ENCODE data around the gene TRH.
A peak's percentile ranks its signal among the peaks of the same experiment; 100 is the strongest.
"Not testable (repeated sequence)": the region's sequence is repeated elsewhere in the genome, so short reads cannot be mapped to it uniquely, and the experiment has no call there.

The TRH gene

DNA sequence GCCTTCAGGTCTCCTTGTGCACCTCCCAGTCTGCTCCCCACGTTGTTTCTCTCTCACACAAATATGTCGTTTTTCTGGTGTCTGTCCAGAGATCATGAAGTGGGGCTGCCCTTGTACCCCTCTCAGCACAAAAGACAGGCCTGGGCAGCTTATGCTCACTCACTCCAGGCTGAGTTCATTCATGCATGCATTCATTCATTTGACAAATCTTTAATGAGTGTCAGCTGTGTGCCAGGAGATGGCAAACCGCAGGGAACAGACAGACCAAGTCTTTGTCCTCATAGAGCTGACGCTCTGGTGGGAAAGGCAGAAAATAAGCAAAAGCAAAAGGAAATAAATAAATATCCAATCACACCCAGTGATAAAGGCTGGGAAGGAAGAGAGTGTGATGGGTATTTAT is 7.6 kb upstream of the TRH start:
- no peak for DNase-seq

GRCh38 chr3:129967761-129968160 is 6.8 kb upstream of the TRH start:
- DNase-seq: no peak

DNA sequence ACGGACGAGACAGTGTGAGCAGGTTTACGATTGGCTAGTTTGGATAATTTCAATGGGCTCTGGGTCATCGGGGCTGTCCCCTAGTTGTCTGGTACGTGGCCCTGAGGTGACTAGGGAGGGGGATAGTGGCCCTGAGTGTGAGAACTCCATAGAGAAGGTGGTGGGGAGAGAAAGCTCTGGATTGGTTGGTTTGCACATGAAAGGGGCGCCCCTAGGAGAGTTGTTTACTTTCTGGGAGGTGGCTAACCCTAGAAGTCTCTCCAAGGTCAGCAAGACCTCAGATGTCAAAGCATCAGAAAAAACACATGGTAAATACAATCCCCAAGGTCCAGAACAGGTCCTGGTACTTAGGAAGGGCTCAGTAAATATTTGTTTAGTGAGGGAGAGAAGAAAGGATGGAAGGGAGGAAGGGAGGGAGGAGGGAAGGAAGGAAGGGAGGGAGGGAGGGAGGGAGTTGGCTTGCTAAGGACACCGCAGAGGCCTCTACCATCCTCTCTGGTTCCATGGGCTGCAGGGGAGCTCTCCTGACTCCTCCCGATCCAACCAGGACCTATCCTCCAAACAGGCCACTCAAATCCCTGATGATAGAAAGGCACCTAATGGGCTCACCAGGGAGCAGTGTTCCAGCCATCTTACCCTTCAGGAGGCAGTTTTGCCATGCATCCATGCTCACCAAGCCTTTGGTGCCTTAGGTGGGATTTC is 3.0 kb upstream of the TRH start:
- DNase-seq: no peak

DNA sequence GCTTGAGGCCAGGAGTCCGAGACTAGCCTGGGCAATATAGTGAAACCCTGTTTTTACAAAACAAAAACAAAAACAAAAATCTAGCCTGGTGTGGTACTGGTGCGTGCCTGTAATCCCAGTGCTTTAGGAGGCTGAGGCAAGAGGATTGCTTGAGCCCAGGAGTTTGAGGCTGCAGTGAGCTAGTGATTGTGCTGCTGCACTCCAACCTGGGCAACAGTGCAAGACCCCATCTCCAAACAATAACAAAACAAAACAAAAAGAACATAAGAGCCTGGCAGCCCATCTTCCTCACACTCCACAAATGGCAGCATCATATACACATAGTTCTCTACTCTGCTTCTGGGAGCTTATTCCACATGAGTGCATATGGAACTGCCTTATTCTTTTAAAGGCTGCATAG is 2.2 kb upstream of the TRH start:
- DNase-seq: no peak

GRCh38 chr3:129973853-129974563 is 512 bp upstream of the TRH start:
- no peak for DNase-seq

- peak; percentile 44 for DNase-seq
Measured at GRCh38 chr3:129974833-129975704, 549 bp downstream of the TRH start.

- no peak for DNase-seq
Measured at GRCh38 chr3:129975705-129976048, 1.2 kb downstream of the TRH start.

DNA sequence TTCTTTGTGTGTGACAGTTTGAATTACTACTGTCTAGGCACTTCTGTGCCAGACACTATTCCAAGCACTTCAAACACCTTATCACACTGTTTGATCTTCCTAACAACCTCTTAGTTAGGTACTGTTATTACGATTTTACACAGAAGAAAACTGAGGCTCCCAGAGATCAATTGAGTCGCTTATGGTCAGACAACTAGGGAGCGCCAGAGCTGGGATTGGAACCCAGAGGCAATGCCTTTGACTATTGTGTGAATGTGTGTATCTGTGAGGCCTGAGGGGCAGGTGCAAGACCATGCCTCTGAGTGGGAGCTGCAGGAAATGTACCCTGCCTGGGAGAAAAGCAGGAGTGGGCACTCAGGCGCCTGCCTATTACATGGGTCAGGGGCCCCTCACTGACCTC is 1.8 kb downstream of the TRH start:
- no peak for DNase-seq

DNA sequence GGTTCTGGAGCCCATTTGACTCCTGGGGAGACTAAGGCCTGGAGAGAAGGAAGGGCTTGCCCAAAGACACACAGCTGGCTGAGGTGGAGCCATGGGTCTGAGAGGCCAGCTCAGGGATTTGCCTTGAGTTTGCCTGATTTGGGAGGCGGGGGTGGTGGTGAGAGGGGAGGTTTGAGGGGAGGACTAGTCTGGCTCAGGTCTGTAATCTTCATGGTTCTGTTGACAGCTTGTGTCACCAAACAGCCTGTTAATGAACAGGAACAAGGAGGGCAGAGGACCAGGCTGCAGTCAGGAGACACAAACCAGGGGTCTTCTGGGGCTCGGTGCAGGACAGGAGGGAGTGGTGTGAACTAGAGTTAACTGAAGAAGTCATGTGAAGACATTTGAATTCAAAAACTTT is 3.6 kb downstream of the TRH start:
- no peak for DNase-seq

- no peak for DNase-seq
Measured at GRCh38 chr3:129979905-129980304, 5.4 kb downstream of the TRH start.

GRCh38 chr3:129983561-129983960 is 9.0 kb downstream of the TRH start:
- no peak for DNase-seq

- no peak for DNase-seq
Measured at GRCh38 chr3:129984125-129984524, 9.6 kb downstream of the TRH start.

DNA sequence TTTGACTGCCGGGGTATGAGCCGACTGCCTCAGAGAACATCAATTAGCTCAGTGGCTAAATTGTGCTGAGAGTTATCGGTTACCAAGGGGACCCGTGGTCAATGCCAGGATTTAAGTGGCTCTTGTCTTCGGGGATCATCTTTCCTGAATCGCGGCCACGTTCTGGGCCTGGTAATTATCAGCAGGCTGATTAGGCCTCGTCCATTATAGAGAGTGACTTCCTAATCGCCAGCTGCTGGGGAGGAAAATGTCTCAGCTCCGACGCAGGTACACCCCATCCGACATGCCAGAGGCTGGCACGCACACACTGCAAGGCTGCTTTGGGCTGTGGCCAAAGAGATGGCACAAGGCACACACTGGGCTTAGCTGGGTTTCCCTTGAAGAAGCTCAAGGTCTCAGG is 10.6 kb downstream of the TRH start:
- DNase-seq: no peak

GRCh38 chr3:129988429-129988828 is 13.9 kb downstream of the TRH start:
- DNase-seq: no peak

GRCh38 chr3:129989414-129989813 is 14.9 kb downstream of the TRH start:
- no peak for DNase-seq

DNA sequence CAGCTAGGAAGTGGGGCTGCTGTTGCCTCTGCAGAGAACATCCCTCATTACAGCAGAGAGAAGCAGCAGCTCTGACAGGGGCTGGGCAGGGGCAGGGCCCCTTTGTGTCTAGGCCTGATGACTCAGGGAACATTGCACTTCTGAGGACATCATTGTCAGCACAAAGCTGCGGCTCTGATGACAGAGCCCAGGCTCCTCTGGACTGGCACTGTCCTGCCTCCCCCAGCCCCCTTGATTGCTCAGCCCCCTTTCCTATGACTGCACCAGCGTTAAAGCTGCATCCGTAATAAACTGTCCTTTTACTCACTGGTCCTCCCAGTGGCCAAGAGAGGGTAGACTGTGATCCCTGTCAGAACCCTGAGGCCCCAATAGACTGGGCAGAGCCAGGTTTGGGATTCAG is 18.3 kb downstream of the TRH start:
- no peak for DNase-seq

GRCh38 chr3:129994883-129995559 is 20.5 kb downstream of the TRH start:
- DNase-seq: no peak

DNA sequence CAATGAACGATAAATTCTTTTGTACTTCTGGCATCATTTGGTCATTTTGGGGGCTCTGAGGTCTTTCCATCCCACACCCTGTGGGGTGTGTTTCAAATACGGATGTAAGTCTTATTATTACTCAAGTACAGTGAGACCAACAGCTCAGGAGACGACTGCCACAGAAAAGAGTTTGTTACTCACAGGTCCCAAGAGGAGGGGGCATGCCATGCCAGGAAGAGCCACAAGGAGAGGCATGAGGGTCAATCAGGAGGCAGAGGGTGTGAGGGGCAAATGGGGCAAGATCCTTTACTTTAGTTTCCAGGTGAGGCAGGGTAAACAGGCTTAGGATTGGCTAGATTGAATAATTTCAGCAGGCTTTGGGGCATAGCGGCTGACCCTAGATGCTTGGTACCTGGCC is 21.6 kb downstream of the TRH start:
- DNase-seq: no peak

- DNase-seq: not testable (repeated sequence)
Measured at GRCh38 chr3:129999176-129999575, 24.7 kb downstream of the TRH start.

DNA sequence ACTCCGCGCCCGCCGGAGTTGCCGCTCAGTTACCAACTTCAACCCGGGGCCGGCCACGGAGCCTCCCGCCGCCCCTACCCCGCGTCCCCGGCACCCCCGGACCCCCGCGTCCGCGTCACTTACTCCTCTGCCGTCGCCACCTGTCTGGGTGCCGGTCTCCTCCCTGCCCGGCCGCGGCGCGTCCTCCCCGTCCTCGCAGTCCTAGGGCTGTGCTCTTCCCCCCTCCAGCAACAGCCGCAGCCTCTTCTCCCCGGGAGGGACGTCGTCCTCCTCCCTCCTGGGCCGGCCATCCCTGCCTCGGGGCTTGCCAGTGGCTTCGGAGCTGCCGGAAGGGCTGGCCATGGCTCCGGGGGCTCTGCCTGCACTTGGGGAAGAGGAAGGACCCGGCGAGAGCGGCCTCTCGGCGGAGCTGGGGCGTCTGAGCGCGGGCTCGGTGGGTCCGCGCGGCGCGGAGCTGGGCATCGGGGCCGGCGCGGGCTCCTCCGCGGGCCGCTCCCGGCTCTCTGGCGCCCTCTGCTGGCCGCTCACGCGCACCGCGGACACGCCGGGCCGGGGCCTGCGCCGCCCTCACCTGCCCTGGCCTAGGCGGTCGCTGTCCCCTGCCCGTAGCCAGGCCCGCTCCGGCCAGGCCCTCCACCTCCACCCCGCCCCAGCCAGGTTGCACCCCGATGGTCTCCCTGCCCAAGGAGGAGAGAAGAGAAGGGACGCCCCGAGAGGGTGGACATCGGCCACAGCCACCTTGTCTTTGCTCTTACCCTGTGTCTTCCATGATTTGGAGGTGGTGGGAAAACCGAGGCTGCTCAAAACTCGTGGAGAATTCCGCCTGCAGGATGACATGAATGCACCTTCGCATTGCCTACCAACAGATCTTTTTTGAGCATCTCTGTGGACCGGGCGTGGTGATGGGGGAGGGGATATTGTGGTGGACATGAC is 28.4 kb downstream of the TRH start:
- DNase-seq: peak; percentile 69

- no peak for DNase-seq
Measured at GRCh38 chr3:130010556-130010955, 36.0 kb downstream of the TRH start.

- DNase-seq: not testable (repeated sequence)
Measured at GRCh38 chr3:130012108-130012507, 37.6 kb downstream of the TRH start.

Measured in stimulated activated CD4-positive, alpha-beta T cell treated with anti-CD3 and anti-CD28 coated beads, Interleukin-15, amount 100 ng/mL, for 24 hours (primary cell).